ENCODE data around the gene IMPA2. TPM values are rescaled to one million over a fixed set of nuclear protein-coding genes. Genes with fewer than 3 reads are reported as not detected.

IMPA2 gene
- total and polyA plus RNA-seq, 2 of the 8 experiments (the other 6 are each of a cell fraction or from before 2014, with no cell fraction given) = 102 to 140 TPM

- 87% methylated on average over 4 of the region's 5 CpGs; no CpG with 5 or more reads in 1 of the 2 experiments for WGBS, 2 experiments (ENCODE audit: extremely low coverage in 1 of 2, insufficient coverage in 1 of 2, insufficient read length in 1 of 2, insufficient replicate concordance in 2 of 2, low coverage in 1 of 2, low lambda C conversion rate in 2 of 2, missing lambda C conversion rate in 1 of 2)
- Histone ChIP-seq H4K5ac (ENCODE audit: insufficient read length, low read depth, low read length) (no peak overlapping the region), H3K23me2 (ENCODE audit: low read depth, low read length) (peaks cover 4% of the 10 kb centered on the region; the same call in 1 of the 2 replicates), H3K9ac (replicated peaks in 1 of 4; ENCODE audit: extremely low read depth in 1 of 4, low read depth in 3 of 4, low read length in 3 of 4) (no peak overlapping the region), H4K8ac (ENCODE audit: extremely low read depth, insufficient read depth, low read length) (no peak overlapping the region), H2BK20ac (ENCODE audit: low read length) (no peak overlapping the region), H2BK5ac (ENCODE audit: low read depth, low read length) (no peak overlapping the region), H3K56ac (replicated peaks; ENCODE audit: insufficient read length, low read depth, low read length) (no peak overlapping the region), H3K23ac (ENCODE audit: insufficient read length) (no peak overlapping the region), H3K4me1 (replicated peaks in 1 of 4; ENCODE audit: control insufficient read depth in 3 of 4, insufficient read depth in 4 of 4, low read length in 3 of 4) (peaks cover 0 to 9% (median 4%) of the 10 kb centered on the region in 4 experiments; a peak in 6 of 7 replicates), H2AK5ac (ENCODE audit: low read depth, low read length) (no peak overlapping the region), H3K4me2 (ENCODE audit: insufficient read depth in 1 of 2, low read depth in 2 of 2, low read length in 2 of 2) (no peak overlapping the region), H2BK15ac (ENCODE audit: low read length) (no peak overlapping the region), H3K14ac (ENCODE audit: insufficient read length) (no peak overlapping the region), H3K36me3 (ENCODE audit: control insufficient read depth in 2 of 4, insufficient read depth in 4 of 4, low read length in 3 of 4) (peaks cover 2 to 21% (median 17%) of the 10 kb centered on the region in 4 experiments; a peak in 7 of 8 replicates), H3K18ac (ENCODE audit: extremely low read depth, low read length) (no peak overlapping the region), H2AFZ (ENCODE audit: low read length) (no peak overlapping the region), H3K4me3 (ENCODE audit: extremely low read depth in 1 of 4, insufficient read depth in 2 of 4, low read depth in 3 of 4, low read length in 4 of 4) (no peak overlapping the region), H3K79me2 (ENCODE audit: control insufficient read depth in 1 of 2, insufficient read depth in 2 of 2, low read length in 2 of 2) (peaks cover 6 to 33% of the 10 kb centered on the region in 2 experiments), H3K4ac (replicated peaks; ENCODE audit: insufficient read length, low read depth, low read length) (no peak overlapping the region), H4K91ac (replicated peaks; ENCODE audit: insufficient read length, low read length) (no peak overlapping the region), H3K27me3 (replicated peaks in 1 of 4; ENCODE audit: control insufficient read depth in 3 of 4, extremely low read depth in 1 of 4, insufficient read depth in 3 of 4, low read length in 3 of 4) (no peaks in the 10 kb centered on the region), H4K20me1 (replicated peaks in 1 of 2; ENCODE audit: control insufficient read depth in 1 of 2, insufficient read depth in 2 of 2, low read length in 2 of 2) (peaks cover 0 to 14% of the 10 kb centered on the region in 2 experiments), H3K9me3 (ENCODE audit: insufficient read depth in 2 of 2, low read depth in 1 of 2, low read length in 1 of 2) (no peaks in the 10 kb centered on the region), H2BK120ac (replicated peaks; ENCODE audit: low read depth, low read length) (no peak overlapping the region), H3K79me1 (ENCODE audit: low read depth, low read length) (peaks cover 14% of the 10 kb centered on the region), H2BK12ac (ENCODE audit: low read depth, low read length) (no peak overlapping the region), H3K27ac (ENCODE audit: low read depth, low read length) (no peak overlapping the region)
- FAIRE-seq (no peak), DNase-seq (ENCODE audit: low read depth in 1 of 2, low spot score in 2 of 2) (no peak)
- TF ChIP-seq MAX (IDR thresholded peaks at IDR 0.05) (no peak), MAFK (IDR thresholded peaks at IDR 0.05; ENCODE audit: low read depth, low read length) (no peak), TCF12 (IDR thresholded peaks at IDR 0.05; ENCODE audit: low read depth, low read length) (no peak), TAF1 (IDR thresholded peaks at IDR 0.05; ENCODE audit: low read depth, low read length) (no peak), BRCA1 (IDR thresholded peaks at IDR 0.05; ENCODE audit: low read depth, low read length) (no peak), SAP30 (IDR thresholded peaks at IDR 0.05; ENCODE audit: insufficient read depth, insufficient replicate concordance, low read length) (no peak), SIRT6 (IDR thresholded peaks at IDR 0.05; ENCODE audit: low read length) (no peak), RBBP5 (IDR thresholded peaks at IDR 0.05; ENCODE audit: borderline replicate concordance, low read depth, low read length) (no peak), SRF (IDR thresholded peaks at IDR 0.05; ENCODE audit: low read depth, low read length) (no peak), SP4 (IDR thresholded peaks at IDR 0.05; ENCODE audit: low read length) (no peak), KDM5A (IDR thresholded peaks at IDR 0.05; ENCODE audit: low read length) (no peak)
- ChIA-PET CTCF (ENCODE audit: partially characterized antibody) (interaction anchor here (0.9 to 12.5 kb wide), 5 partner anchors 11 to 846 kb away, joined by 3 to 471 read pairs (median 6); no protein-coding TSS in a partner anchor), POLR2A (ENCODE audit: partially characterized antibody) (no interaction called here)
These were observed 18.9 kb downstream of the IMPA2 start for GRCh38 chr18:12000072-12000659.

All from H1 (cell line).